ENCODE data around the gene ISCA2.
A peak's percentile ranks its signal among the peaks of the same experiment; 100 is the strongest.
"Not testable (repeated sequence)": the region's sequence is repeated elsewhere in the genome, so short reads cannot be mapped to it uniquely, and the experiment has no call there.

The ISCA2 gene, protein sequence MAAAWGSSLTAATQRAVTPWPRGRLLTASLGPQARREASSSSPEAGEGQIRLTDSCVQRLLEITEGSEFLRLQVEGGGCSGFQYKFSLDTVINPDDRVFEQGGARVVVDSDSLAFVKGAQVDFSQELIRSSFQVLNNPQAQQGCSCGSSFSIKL

GRCh38 chr14:74493343-74494261, at the start of gene ISCA2:
ISCA2 (plus strand) TSS chr14:74493765; CDS start chr14:74493775, 10 bp downstream.
- peak; percentile 89 for FAIRE-seq

- no peak for FAIRE-seq
Observed at GRCh38 chr14:74444866-74445265, 48.7 kb upstream of the ISCA2 start.

DNA sequence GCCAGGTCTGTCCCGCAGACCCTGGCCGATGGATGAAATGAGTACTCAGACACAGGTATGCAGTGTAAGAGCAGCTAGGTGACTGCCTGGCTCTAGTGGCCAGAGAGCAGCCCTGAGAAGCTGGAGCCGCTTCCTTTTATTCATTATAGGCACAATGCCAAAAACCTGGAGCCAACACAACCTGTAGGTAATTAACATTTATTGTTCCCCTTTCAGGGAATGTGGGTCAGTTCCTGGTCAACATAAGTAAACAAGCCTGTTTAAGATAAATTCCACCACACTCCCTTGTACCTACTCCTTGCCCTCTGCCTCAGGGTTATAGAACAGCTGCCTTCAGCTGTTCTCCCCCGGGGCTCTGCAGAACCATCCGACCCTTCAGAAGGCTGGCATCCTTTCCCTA, 39.2 kb upstream of the ISCA2 start:
- FAIRE-seq = not testable (repeated sequence)

GRCh38 chr14:74456684-74457564, 36.6 kb upstream of the ISCA2 start:
- FAIRE-seq = no peak

GRCh38 chr14:74457565-74457895, 36.0 kb upstream of the ISCA2 start:
- FAIRE-seq = no peak

DNA sequence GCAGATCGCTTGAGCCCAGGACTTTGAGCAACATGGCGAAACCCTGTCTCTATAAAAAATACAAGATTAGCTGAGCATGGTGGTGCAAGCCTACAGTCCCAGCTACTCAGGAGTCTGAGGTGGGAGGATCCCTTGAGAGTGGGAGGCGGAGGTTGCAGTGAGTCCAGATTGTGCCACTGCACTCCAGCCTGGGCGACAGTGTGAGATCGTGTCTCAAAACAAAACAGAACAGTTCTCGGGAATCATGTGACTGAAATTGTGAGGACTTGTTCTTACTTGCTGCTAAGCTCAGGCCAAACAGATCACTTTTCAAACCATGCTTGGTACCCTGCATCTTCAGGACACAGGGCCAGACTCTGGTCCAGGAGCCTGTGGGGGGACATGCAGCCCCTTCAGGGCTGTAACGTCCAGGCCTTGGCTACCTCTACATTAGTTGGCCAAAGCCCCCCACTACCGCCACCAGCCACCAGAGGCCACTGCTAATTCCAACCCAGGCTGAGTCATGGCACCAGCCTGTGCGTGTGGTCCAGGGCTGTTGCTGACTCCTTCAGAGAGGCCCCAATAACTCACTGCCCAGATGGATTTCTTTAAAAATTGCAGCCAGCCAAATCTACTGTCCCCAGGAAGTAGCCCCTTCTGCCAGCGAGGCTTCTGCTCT, 34.1 kb upstream of the ISCA2 start:
- no peak for FAIRE-seq

DNA sequence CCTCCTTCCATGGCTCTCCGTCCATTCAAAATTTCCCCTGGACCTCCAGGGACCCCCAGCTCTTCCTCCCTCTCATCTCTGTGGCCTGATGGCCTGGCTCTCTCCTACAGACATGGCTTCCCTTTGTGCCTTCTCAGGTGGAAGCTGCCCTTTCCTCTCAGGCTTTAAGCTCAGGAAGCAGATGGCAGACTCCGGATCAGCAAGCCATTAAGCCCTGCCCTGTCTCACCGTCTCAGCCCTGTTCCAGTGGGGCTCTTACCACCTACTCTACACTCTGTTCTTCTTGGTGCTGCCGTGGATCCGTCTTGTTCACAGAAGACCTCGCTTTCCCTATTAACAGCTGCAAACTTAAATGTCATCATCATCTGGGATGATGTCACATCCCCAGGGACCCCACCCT, 33.6 kb upstream of the ISCA2 start:
- FAIRE-seq = no peak

DNA sequence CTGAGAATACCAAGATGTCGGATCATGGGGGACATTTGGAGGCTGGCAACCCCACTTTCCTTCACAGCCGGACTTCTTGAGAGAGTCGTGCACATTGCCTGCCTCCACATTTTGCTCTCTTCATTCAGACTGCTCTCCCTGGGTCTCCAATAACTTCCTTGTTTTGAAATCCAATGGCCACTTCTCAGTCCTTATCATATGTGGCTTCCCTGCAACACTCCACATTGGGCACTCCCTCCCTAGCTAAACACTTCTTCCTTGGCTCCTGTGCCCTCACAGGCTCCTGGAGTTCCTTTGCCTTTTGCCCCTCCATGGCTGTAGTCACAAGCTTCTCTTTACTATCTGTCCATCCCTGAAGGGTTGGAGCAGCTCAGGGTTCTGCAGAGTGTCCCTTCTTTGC, 30.6 kb upstream of the ISCA2 start:
- no peak for FAIRE-seq

GRCh38 chr14:74463697-74464096, 29.9 kb upstream of the ISCA2 start:
- FAIRE-seq = no peak

GRCh38 chr14:74464785-74465184, 28.8 kb upstream of the ISCA2 start:
- FAIRE-seq = no peak

- FAIRE-seq = no peak
Observed at GRCh38 chr14:74465335-74465734, 28.2 kb upstream of the ISCA2 start.

- FAIRE-seq = no peak
Observed at GRCh38 chr14:74468513-74468912, 25.1 kb upstream of the ISCA2 start.

DNA sequence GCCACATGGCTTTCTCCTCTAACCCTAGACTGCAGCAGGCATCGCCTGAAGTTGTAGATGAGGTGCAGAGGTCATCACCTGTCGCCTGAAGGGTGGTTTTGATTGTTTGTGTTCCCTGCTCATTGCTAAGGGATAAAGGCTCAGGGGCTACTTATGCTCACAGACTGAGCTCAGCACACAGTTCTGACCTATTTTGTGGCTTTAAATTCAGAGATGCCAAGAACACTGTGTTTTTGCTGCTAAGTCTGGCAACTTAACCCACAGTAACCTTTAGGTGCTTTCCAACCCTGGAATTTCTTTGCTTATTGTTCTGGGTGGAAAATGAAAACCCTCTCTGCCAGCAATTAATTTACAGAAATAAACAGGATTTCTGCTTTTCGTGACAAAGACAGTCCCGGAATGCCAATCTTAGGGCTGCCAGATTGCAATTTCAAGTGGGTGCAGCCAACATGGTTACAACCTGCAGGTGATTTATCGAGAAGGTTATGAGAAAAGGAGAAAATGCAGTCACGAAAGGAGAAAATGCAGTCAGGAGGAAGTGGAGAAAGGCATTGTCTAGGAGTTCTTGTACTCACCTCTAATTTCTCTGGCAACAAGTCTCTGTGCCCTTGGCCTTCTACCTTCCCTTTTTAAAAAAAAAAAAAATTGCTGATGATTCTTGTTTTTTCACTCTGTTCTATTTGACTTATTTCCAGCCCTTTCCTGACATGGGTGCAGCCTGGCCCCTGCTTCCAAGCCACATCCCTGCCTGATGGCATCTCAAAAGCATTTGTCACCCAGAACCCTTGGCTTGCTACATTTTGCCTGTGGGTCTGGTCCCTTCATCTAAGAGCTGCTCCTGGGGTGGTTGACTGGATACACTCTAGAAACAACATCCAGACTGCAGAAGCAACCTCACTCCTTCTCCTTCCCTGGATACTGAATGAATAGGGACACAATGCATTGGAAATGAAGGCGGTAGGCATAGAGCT, 23.7 kb upstream of the ISCA2 start:
- FAIRE-seq = no peak

GRCh38 chr14:74472601-74473000, 21.0 kb upstream of the ISCA2 start:
- no peak for FAIRE-seq

DNA sequence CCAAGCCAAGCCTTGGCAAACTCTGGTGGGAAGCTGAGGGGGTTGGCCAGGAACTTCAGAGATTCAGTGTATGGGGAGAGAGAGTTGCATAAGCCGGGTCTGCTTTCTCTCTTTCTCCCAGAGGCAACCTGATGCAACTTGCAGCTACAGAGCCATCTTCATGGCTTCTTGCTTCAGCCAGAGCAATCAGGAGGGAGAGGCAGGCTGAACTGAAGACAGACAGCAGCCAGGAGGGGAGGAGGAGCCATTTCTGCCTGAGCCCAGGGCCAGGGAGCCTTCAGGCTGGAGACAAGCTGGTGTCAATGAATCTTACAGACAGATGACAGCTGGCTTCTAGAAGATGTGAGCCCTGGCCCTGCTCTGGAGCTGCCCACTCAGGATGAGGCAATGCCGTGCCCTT, 19.2 kb upstream of the ISCA2 start:
- no peak for FAIRE-seq

DNA sequence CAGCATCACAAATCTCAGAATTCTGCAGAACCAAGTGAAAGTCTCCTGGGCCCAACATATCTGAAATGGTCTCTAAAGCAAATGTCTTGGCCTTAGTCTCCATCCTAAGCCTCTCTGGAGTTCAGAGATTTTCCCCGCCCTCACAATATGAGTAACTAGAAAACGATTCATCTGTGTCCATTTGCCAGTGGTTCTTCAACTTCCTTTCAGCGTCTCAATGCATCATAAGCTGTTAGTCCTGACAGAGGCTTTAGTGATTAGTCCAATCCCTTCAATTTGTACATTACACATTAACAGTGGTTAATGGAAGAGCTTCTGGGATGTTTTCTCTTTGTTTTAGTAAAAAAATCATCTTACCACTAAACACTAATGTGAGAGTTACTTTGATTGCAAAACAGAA, 17.9 kb upstream of the ISCA2 start:
- FAIRE-seq = no peak

- no peak for FAIRE-seq
Observed at GRCh38 chr14:74476107-74476506, 17.5 kb upstream of the ISCA2 start.

- FAIRE-seq = no peak
Observed at GRCh38 chr14:74476607-74477006, 17.0 kb upstream of the ISCA2 start.

GRCh38 chr14:74478996-74479635, 14.4 kb upstream of the ISCA2 start:
- FAIRE-seq = no peak

DNA sequence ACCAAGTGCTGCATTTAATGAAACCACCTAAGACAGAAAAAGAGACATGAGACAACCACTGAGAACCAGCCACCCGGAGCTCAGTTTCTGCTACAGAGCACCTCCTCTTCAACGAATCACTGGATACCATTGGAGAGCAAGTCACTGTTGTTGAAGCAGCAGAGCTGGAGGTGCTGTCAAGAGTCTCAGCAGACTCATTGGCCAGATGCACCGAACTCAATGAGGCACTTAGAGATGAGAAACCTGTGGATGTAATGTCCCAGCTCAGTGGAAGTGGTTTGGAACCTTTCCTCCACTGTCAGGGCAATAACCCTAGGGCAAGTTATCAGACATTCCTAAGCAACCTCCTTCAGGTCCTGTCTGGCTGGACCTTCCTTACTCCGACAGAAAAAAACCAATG, 13.5 kb upstream of the ISCA2 start:
- no peak for FAIRE-seq

GRCh38 chr14:74482571-74482970, 11.0 kb upstream of the ISCA2 start:
- no peak for FAIRE-seq
